ENCODE measurements around the gene RAB8B.
A peak's percentile ranks its signal among the peaks of the same experiment; 100 is the strongest.

RAB8B gene

GRCh38 chr15:63156086-63156710 is 33.2 kb upstream of the RAB8B start:
- TF ChIP-seq, protein P1, sequence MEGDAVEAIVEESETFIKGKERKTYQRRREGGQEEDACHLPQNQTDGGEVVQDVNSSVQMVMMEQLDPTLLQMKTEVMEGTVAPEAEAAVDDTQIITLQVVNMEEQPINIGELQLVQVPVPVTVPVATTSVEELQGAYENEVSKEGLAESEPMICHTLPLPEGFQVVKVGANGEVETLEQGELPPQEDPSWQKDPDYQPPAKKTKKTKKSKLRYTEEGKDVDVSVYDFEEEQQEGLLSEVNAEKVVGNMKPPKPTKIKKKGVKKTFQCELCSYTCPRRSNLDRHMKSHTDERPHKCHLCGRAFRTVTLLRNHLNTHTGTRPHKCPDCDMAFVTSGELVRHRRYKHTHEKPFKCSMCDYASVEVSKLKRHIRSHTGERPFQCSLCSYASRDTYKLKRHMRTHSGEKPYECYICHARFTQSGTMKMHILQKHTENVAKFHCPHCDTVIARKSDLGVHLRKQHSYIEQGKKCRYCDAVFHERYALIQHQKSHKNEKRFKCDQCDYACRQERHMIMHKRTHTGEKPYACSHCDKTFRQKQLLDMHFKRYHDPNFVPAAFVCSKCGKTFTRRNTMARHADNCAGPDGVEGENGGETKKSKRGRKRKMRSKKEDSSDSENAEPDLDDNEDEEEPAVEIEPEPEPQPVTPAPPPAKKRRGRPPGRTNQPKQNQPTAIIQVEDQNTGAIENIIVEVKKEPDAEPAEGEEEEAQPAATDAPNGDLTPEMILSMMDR (conservative IDR thresholded peaks at IDR 0.05; ENCODE audit: low read length): peak; percentile 36
- DNase-seq (ENCODE audit: low read depth): no peak
- peak overlapping the region; percentile 91 for H3K4me3 ChIP-seq (ENCODE audit: low read length)

- DNase-seq (ENCODE audit: low read depth): peak; percentile 46
- H3K4me3 ChIP-seq (ENCODE audit: low read length): peak overlapping the region; percentile 91
- TF ChIP-seq, protein P1 (conservative IDR thresholded peaks at IDR 0.05; ENCODE audit: low read length): no peak
Measured at GRCh38 chr15:63156755-63157117, 32.7 kb upstream of the RAB8B start.

DNA sequence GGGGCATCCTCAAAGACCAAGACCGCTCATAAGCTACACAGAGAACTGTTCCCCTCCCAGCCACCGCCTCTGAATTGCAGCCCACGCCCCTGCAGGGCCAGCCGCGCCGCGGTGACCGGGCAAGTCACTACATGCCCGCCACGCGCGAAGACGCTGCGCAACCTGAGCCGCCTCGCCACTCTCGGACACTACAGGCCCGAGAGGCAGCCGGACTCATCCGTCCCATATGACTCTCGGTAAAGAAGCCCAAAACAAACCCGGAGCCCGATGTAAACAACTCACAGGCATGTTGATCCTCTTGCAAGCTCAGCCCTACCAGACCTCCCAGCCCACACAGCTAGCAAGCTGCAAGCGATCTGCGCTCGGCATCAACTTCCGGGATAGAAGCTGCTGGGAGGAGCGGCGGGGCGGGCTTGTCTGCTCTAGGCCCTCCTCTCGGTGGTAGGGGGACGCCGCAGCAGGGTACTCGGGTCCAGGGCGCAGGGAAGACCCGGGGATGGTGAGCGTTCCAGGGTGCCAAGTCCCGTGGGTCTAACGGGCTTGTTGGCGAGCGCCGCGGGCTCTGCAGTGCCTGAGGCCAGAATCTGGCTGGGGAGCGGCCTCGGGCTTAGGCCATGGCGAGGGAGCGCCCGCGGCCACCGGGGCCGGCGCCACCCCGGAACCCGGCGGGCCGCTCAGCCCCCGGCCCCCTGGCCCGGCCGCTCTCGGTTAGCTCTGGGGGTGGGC is 32.1 kb upstream of the RAB8B start, which contains the start of gene RPS27L:
Gene RPS27L, minus strand, starts transcription at position 360 of the 726 bp plus-strand sequence. Its CDS starts 72 bp downstream, at position 288.
- TF ChIP-seq, protein P1 (conservative IDR thresholded peaks at IDR 0.05; ENCODE audit: low read length): no peak
- peak; percentile 94 for DNase-seq (ENCODE audit: low read depth)

DNA sequence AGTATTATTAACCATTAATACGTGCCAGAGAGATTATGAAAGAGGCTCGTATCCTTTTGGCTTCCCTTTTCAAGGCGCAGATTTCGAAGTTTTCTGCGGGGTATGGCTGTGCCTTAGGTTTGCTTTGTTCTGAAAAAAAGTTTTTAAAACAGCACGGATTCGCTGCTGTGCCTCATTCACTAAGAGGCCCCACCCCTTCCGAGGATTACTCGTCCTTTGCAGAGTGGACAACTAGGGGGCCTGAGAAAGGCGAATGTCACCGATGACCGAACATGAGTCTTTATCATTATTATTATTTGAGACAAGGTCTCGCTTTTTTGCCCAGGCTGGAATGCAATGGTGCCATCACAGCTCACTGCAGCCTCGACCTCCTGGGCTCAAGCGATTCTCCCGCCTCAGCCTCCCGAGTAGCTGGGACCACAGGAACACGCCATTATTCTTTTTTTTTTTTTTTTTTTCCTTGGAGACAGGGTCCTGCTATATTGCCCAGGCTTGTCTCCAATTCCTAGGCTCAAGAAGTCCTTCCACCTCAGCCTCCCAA is 31.4 kb upstream of the RAB8B start:
- TF ChIP-seq, protein P1 (conservative IDR thresholded peaks at IDR 0.05; ENCODE audit: low read length): peak; percentile 51
- peak overlapping the region; percentile 91 for H3K4me3 ChIP-seq (ENCODE audit: low read length)
- DNase-seq (ENCODE audit: low read depth): peak; percentile 83

More for the DNA sequence above, 32.1 kb upstream of the RAB8B start, which contains the start of gene RPS27L:
- peak within 1 kb of the TSS; percentile 91 for H3K4me3 ChIP-seq (ENCODE audit: low read length)

GRCh38 chr15:63160638-63161037 is 28.8 kb upstream of the RAB8B start:
- TF ChIP-seq, protein P1 (conservative IDR thresholded peaks at IDR 0.05; ENCODE audit: low read length): no peak
- no peak for DNase-seq (ENCODE audit: low read depth)

GRCh38 chr15:63163217-63163616 is 26.2 kb upstream of the RAB8B start:
- H3K4me3 ChIP-seq (ENCODE audit: low read length): no peak overlapping the region
- TF ChIP-seq, protein P1 (conservative IDR thresholded peaks at IDR 0.05; ENCODE audit: low read length): no peak
- no peak for DNase-seq (ENCODE audit: low read depth)

More at GRCh38 chr15:63160638-63161037, 28.8 kb upstream of the RAB8B start:
- no peak overlapping the region for H3K4me3 ChIP-seq (ENCODE audit: low read length)

Measured in AG10803 (cell line).